Bronchial epithelial cell (primary cell): ENCODE data around the gene NALCN. TPM values are rescaled to one million over a fixed set of nuclear protein-coding genes. Genes with fewer than 3 reads are reported as not detected.

Experiments
- DNase-seq: peaks from one replicate; pipeline ENCODE4 v3.0.0-alpha.2; 2010; ENCODE audit warnings: low read depth
- FAIRE-seq: peaks from 2 replicates; lab custom pipeline; 2011; peaks lifted over from hg19 to GRCh38; lab: Jason Lieb, UNC
- H3K27me3 ChIP-seq: 2 replicates; pipeline ENCODE4 v1.5.1; 2011; ENCODE audit warnings: low read length; ENCODE audit not compliant: control insufficient read depth, insufficient read depth
- H3K36me3 ChIP-seq: 2 replicates; pipeline ENCODE4 v1.5.1; 2011; ENCODE audit warnings: low read length; ENCODE audit not compliant: control insufficient read depth, insufficient read depth
- H3K4me3 ChIP-seq: 2 replicates; pipeline ENCODE4 v1.5.1; 2011; ENCODE audit warnings: mild to moderate bottlenecking, low read depth, low read length, control low read depth
- CTCF ChIP-seq: IDR thresholded peaks from 2 replicates; pipeline ENCODE4 v1.5.1; 2011; ENCODE audit warnings: mild to moderate bottlenecking, moderate library complexity, low read length, control low read depth, inconsistent platforms; ENCODE audit not compliant: insufficient read depth, severe bottlenecking
- total RNA-seq: library from RNA; depleted of rRNA; stranded (reverse); fragments of >200 nt; gene quantifications from 2 replicates; pipeline ENCODE4 v1.2.1, GENCODE V29; 2014

NALCN gene
- total RNA-seq, 1 donor from 2014 or later, result 0.26 TPM

- Histone ChIP-seq H3K27me3 (no peaks in the 10 kb centered on the region), H3K4me3 (no peak overlapping the region), H3K36me3 (no peaks in the 10 kb centered on the region)
- TF ChIP-seq CTCF, result no peak
- DNase-seq (peak; percentile 81), FAIRE-seq (no peak)
Observed at GRCh38 chr13:101211261-101211660, 205.0 kb downstream of the NALCN start.

- Histone ChIP-seq H3K27me3 (no peaks in the 10 kb centered on the region), H3K4me3 (no peak overlapping the region), H3K36me3 (no peaks in the 10 kb centered on the region)
- DNase-seq (no peak), FAIRE-seq (no peak)
- no peak for TF ChIP-seq CTCF
Observed at GRCh38 chr13:101210774-101211173, 205.5 kb downstream of the NALCN start.

- no peak overlapping the region for H3K4me3 ChIP-seq
- H3K36me3 ChIP-seq, result no peaks in the 10 kb centered on the region
- FAIRE-seq (no peak), DNase-seq (peak; percentile 88)
- TF ChIP-seq CTCF, result no peak
- H3K27me3 ChIP-seq, result no peaks in the 10 kb centered on the region
Observed at GRCh38 chr13:101209206-101209893, 207.0 kb downstream of the NALCN start.

- TF ChIP-seq CTCF, result no peak
- FAIRE-seq (no peak), DNase-seq (no peak)
- H3K27me3 ChIP-seq, result no peaks in the 10 kb centered on the region
- no peak overlapping the region for H3K4me3 ChIP-seq
- no peaks in the 10 kb centered on the region for H3K36me3 ChIP-seq
Observed at GRCh38 chr13:101205408-101205807, 210.9 kb downstream of the NALCN start.

GRCh38 chr13:101204270-101205020 is 211.9 kb downstream of the NALCN start:
- H3K4me3 ChIP-seq, result no peak overlapping the region
- FAIRE-seq (no peak), DNase-seq (no peak)
- no peaks in the 10 kb centered on the region for H3K36me3 ChIP-seq
- H3K27me3 ChIP-seq, result no peaks in the 10 kb centered on the region
- TF ChIP-seq CTCF, result no peak
